ENCODE results near the gene MYBPC1. TPM values are rescaled to one million over a fixed set of nuclear protein-coding genes. Genes with fewer than 3 reads are reported as not detected.

MYBPC1 gene
- total RNA-seq, 1 experiment from 2014 or later: not detected

GRCh38 chr12:101619026-101619786, 24.4 kb downstream of the MYBPC1 start:
- Histone ChIP-seq H4K20me1 (ENCODE audit: low read length) (no peaks in the 10 kb centered on the region), H3K79me2 (ENCODE audit: low read length) (no peaks in the 10 kb centered on the region), H3K27me3 (ENCODE audit: low read length) (peaks cover 35% of the 10 kb centered on the region), H3K9me3 (ENCODE audit: low read length) (no peaks in the 10 kb centered on the region), H3K27ac (ENCODE audit: low read length) (no peak overlapping the region), H3K4me3 (ENCODE audit: low read length) (no peak overlapping the region), H3K9ac (ENCODE audit: low read length) (no peak overlapping the region), H3K36me3 (ENCODE audit: low read depth, low read length) (no peaks in the 10 kb centered on the region), H3K9me2 (replicated peaks; ENCODE audit: low read length) (no peaks in the 10 kb centered on the region), H3F3A (ENCODE audit: low read length, unreplicated experiment) (no peaks in the 10 kb centered on the region), H2AFZ (ENCODE audit: low read length) (no peak overlapping the region), H3K4me1 (ENCODE audit: insufficient read depth, low read length) (no peaks in the 10 kb centered on the region), H3K4me2 (ENCODE audit: low read length) (no peak overlapping the region)
- no peak for ATAC-seq
- ChIA-PET CTCF (no interaction called here), POLR2A (ENCODE audit: unreplicated experiment) (interaction anchor here (0.5 kb wide), 1 partner anchor 212 kb away, joined by 3 read pairs; no protein-coding TSS in a partner anchor)
- DNase-seq: no peak
- BruUV-seq (replicated peaks): no TSS peak
- intact Hi-C loops (cut with micrococcal nuclease): no loop called here
- TF ChIP-seq EZH2 (IDR thresholded peaks at IDR 0.05; ENCODE audit: low read length, unreplicated experiment) (no peak), EZH2phosphoT487 (IDR thresholded peaks at IDR 0.05; ENCODE audit: borderline replicate concordance, low read length) (no peak), CTCF (conservative IDR thresholded peaks at IDR 0.05; ENCODE audit: low read depth, low read length) (no peak)

- H3F3A ChIP-seq (ENCODE audit: low read length, unreplicated experiment): no peaks in the 10 kb centered on the region
- CTCF ChIA-PET: no interaction called here
- intact Hi-C loops (cut with micrococcal nuclease): no loop called here
Observed at GRCh38 chr12:101619858-101620761, 25.3 kb downstream of the MYBPC1 start.

More at GRCh38 chr12:101619858-101620761, 25.3 kb downstream of the MYBPC1 start:
- Histone ChIP-seq H3K4me3 (ENCODE audit: low read length) (no peak overlapping the region), H4K20me1 (ENCODE audit: low read length) (no peaks in the 10 kb centered on the region), H3K9me2 (replicated peaks; ENCODE audit: low read length) (no peaks in the 10 kb centered on the region), H3K9ac (ENCODE audit: low read length) (no peak overlapping the region), H3K27ac (ENCODE audit: low read length) (no peak overlapping the region), H3K27me3 (ENCODE audit: low read length) (peaks cover 39% of the 10 kb centered on the region), H3K79me2 (ENCODE audit: low read length) (no peaks in the 10 kb centered on the region), H3K9me3 (ENCODE audit: low read length) (no peaks in the 10 kb centered on the region), H2AFZ (ENCODE audit: low read length) (no peak overlapping the region), H3K4me2 (ENCODE audit: low read length) (no peak overlapping the region), H3K4me1 (ENCODE audit: insufficient read depth, low read length) (no peaks in the 10 kb centered on the region), H3K36me3 (ENCODE audit: low read depth, low read length) (no peaks in the 10 kb centered on the region)
- no TSS peak for BruUV-seq (replicated peaks)
- TF ChIP-seq EZH2 (IDR thresholded peaks at IDR 0.05; ENCODE audit: low read length, unreplicated experiment): no peak
- TF ChIP-seq EZH2phosphoT487 (IDR thresholded peaks at IDR 0.05; ENCODE audit: borderline replicate concordance, low read length): no peak
- no peak for TF ChIP-seq CTCF (conservative IDR thresholded peaks at IDR 0.05; ENCODE audit: low read depth, low read length)
- no peak for DNase-seq
- POLR2A ChIA-PET (ENCODE audit: unreplicated experiment): interaction anchor here (0.5 kb wide), 1 partner anchor 213 kb away, joined by 3 read pairs; no protein-coding TSS in a partner anchor
- no peak for ATAC-seq
